Sigmoid colon (tissue), 4 donors: ENCODE results near the gene ERMP1.

Experiments used
- POLR2AphosphoS5 ChIP-seq, 4 donors: sonication (generic); formaldehyde crosslinking; IDR thresholded peaks; one replicate each; pipeline ENCODE4 v1.6.1; 2017; ENCODE audit warnings: antibody characterized with exemption in 4 of 4
- TF ChIP-seq, protein P1 (sequence below), 4 experiments: fragments of 450-650 bp in 3 of 4; fragments of 200-600 bp in 1 of 4; IDR thresholded peaks; one replicate each; pipeline ENCODE4 v1.5.1; 2016 to 2019; ENCODE audit warnings: antibody characterized with exemption in 4 of 4, mild to moderate bottlenecking in 3 of 4, moderate library complexity in 2 of 4

DNA sequence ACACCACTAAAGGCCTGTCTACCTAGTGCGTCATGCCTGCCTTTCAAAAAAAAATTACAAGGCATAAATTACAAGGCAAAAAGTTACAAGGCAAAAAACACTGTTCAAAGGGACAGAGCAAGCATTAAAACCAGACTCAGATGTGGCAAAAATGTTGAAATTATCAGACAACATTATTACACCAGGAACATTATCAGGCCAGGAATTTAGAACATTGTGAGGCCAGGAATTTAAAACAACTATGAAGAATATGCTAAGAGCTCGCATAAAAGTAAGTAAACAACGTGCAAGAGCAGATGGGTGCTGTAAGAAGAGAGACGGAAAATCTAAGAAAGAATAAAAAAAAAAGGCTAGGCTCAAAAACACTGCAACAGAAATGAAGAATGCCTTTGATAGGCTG lies 39.6 kb upstream of the ERMP1 start:
- no peak for TF ChIP-seq POLR2AphosphoS5 (IDR thresholded peaks at IDR 0.05)
- TF ChIP-seq, protein P1, sequence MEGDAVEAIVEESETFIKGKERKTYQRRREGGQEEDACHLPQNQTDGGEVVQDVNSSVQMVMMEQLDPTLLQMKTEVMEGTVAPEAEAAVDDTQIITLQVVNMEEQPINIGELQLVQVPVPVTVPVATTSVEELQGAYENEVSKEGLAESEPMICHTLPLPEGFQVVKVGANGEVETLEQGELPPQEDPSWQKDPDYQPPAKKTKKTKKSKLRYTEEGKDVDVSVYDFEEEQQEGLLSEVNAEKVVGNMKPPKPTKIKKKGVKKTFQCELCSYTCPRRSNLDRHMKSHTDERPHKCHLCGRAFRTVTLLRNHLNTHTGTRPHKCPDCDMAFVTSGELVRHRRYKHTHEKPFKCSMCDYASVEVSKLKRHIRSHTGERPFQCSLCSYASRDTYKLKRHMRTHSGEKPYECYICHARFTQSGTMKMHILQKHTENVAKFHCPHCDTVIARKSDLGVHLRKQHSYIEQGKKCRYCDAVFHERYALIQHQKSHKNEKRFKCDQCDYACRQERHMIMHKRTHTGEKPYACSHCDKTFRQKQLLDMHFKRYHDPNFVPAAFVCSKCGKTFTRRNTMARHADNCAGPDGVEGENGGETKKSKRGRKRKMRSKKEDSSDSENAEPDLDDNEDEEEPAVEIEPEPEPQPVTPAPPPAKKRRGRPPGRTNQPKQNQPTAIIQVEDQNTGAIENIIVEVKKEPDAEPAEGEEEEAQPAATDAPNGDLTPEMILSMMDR (IDR thresholded peaks at IDR 0.05), result no peak
